MM.1S (cell line): ENCODE data around the gene PTPRN2.

ENCODE experiments used
- DNase-seq: peaks from one replicate; pipeline ENCODE4 v3.0.0-alpha.2; 2015
- H2AFZ ChIP-seq: fragments of 300-600 bp; sonication (generic); 2 replicates; pipeline ENCODE4 v1.6.0; 2016; ENCODE audit warnings: antibody characterized with exemption, low read length
- H3F3A ChIP-seq: fragments of 300-600 bp; sonication (generic); 2 replicates; pipeline ENCODE4 v1.6.1; 2016; ENCODE audit warnings: mild to moderate bottlenecking, antibody characterized with exemption, low read length, moderate library complexity, mixed read lengths; ENCODE audit not compliant: insufficient read depth
- H3K27ac ChIP-seq: fragments of 300-600 bp; sonication (generic); 2 replicates; pipeline ENCODE4 v1.5.1; 2016; ENCODE audit warnings: mild to moderate bottlenecking, low read length
- H3K27me3 ChIP-seq: fragments of 300-600 bp; sonication (generic); replicated peaks from 2 replicates; pipeline ENCODE4 v1.6.0; 2016; ENCODE audit warnings: low read length; ENCODE audit not compliant: insufficient read depth
- H3K36me3 ChIP-seq: fragments of 300-600 bp; sonication (generic); replicated peaks from 2 replicates; pipeline ENCODE4 v1.6.1; 2016; ENCODE audit warnings: mild to moderate bottlenecking, low read length, mixed read lengths; ENCODE audit not compliant: insufficient read depth
- H3K4me1 ChIP-seq: fragments of 300-600 bp; sonication (generic); 2 replicates; pipeline ENCODE4 v1.6.1; 2016; ENCODE audit warnings: low read length, mixed read lengths
- H3K4me2 ChIP-seq: fragments of 300-600 bp; sonication (generic); 2 replicates; pipeline ENCODE4 v1.6.0; 2016; ENCODE audit warnings: low read depth, low read length
- H3K4me3 ChIP-seq: fragments of 300-600 bp; sonication (generic); 2 replicates; pipeline ENCODE4 v1.5.1; 2016; ENCODE audit warnings: low read length, mixed read lengths
- H3K79me2 ChIP-seq: fragments of 300-600 bp; sonication (generic); 2 replicates; pipeline ENCODE4 v1.6.1; 2016; ENCODE audit warnings: mixed run types, low read length, mixed read lengths
- H3K9ac ChIP-seq: fragments of 300-600 bp; sonication (generic); 2 replicates; pipeline ENCODE4 v1.6.1; 2016; ENCODE audit warnings: low read length, mixed read lengths
- H3K9me2 ChIP-seq: fragments of 300-600 bp; sonication (generic); replicated peaks from 2 replicates; pipeline ENCODE4 v1.6.1; 2016; ENCODE audit warnings: mild to moderate bottlenecking, low read length, mixed read lengths; ENCODE audit not compliant: insufficient read depth
- H3K9me3 ChIP-seq: fragments of 300-600 bp; sonication (generic); replicated peaks from 2 replicates; pipeline ENCODE4 v1.6.1; 2016; ENCODE audit warnings: mild to moderate bottlenecking, low read length, mixed read lengths; ENCODE audit not compliant: insufficient read depth
- H4K20me1 ChIP-seq: fragments of 300-600 bp; sonication (generic); 2 replicates; pipeline ENCODE4 v1.6.1; 2016; ENCODE audit warnings: mild to moderate bottlenecking, low read length, moderate library complexity, mixed read lengths; ENCODE audit not compliant: insufficient read depth
- EZH2 ChIP-seq: fragments of 300-600 bp; sonication (generic); optimal IDR thresholded peaks from 2 replicates; pipeline ENCODE3; 2017; ENCODE audit warnings: low read depth, mild to moderate bottlenecking, antibody characterized with exemption, low read length, mixed read lengths
- EZH2phosphoT487 ChIP-seq: fragments of 300-600 bp; sonication (generic); IDR thresholded peaks from 2 replicates; pipeline ENCODE4 v1.6.1; 2018; ENCODE audit warnings: antibody characterized with exemption, low read length
- TF ChIP-seq, protein P1 (sequence below): fragments of 300-600 bp; sonication (generic); IDR thresholded peaks from 2 replicates; pipeline ENCODE4 v1.5.1; 2016; ENCODE audit warnings: antibody characterized with exemption, low read length, mixed read lengths

PTPRN2 gene

DNA sequence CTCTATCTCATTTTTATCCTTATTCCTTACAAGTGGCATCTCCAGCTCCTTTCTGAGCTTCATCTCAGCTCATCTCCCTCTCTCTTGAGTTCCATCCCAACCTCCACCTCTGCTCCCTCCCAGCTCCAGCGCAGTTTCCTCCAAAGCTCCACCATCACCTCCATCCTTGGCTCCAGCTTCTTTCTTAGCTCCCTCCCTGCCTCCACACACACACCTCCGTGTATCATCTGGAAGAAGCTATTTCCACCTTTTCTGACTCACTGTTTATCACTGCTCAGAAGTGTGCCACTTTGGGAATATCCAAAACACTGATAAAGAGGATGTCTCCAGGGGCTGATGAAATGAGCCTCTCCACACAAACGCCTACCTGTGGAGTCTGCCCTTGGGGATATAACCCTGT is 481.4 kb downstream of the PTPRN2 start:
- TF ChIP-seq EZH2 (no peak), EZH2phosphoT487 (no peak)
- TF ChIP-seq, protein P1, sequence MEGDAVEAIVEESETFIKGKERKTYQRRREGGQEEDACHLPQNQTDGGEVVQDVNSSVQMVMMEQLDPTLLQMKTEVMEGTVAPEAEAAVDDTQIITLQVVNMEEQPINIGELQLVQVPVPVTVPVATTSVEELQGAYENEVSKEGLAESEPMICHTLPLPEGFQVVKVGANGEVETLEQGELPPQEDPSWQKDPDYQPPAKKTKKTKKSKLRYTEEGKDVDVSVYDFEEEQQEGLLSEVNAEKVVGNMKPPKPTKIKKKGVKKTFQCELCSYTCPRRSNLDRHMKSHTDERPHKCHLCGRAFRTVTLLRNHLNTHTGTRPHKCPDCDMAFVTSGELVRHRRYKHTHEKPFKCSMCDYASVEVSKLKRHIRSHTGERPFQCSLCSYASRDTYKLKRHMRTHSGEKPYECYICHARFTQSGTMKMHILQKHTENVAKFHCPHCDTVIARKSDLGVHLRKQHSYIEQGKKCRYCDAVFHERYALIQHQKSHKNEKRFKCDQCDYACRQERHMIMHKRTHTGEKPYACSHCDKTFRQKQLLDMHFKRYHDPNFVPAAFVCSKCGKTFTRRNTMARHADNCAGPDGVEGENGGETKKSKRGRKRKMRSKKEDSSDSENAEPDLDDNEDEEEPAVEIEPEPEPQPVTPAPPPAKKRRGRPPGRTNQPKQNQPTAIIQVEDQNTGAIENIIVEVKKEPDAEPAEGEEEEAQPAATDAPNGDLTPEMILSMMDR: no peak
- no peak overlapping the region for H3K4me3 ChIP-seq
- peaks cover 4% of the 10 kb centered on the region; the same call in 1 of the 2 replicates for H3K27me3 ChIP-seq
- H2AFZ ChIP-seq: no peak overlapping the region
- no peaks in the 10 kb centered on the region for H3K36me3 ChIP-seq
- H3K27ac ChIP-seq: no peak overlapping the region
- peaks cover 10% of the 10 kb centered on the region for H3K4me1 ChIP-seq
- H3K4me2 ChIP-seq: no peak overlapping the region
- 0 out of 2 replicates have a peak, but pooled peaks cover 3% of the 10 kb centered on the region for H3K79me2 ChIP-seq
- no peaks in the 10 kb centered on the region; the same call in 1 of the 2 replicates for H3F3A ChIP-seq
- H3K9me2 ChIP-seq: no peaks in the 10 kb centered on the region
- no peak for DNase-seq
- no peaks in the 10 kb centered on the region for H4K20me1 ChIP-seq
- no peak overlapping the region for H3K9ac ChIP-seq
- no peaks in the 10 kb centered on the region for H3K9me3 ChIP-seq

DNA sequence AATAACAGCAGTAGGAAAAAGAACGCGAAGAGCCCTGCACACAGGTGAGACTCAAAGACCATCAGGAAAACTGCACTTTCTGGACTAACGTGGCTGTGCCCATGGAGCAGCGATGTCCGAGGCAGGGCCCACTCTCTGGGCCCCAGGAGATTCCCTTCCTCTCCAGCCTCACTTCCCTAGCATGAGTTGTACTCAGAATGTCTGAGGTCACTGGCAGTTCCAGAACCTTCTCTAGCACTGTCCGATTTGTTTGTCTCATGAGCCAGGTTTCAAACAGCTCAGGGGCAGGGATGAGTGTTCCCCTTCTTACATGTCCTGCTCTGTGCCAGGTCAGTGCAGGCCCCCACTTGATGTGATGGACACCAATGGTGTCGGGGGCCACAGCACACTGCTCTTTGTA is 484.2 kb downstream of the PTPRN2 start:
- no peaks in the 10 kb centered on the region for H3K9me2 ChIP-seq
- peaks cover 5% of the 10 kb centered on the region for H3K27me3 ChIP-seq
- TF ChIP-seq EZH2phosphoT487: no peak
- TF ChIP-seq, protein P1: no peak
- TF ChIP-seq EZH2: no peak
- H3K9me3 ChIP-seq: no peaks in the 10 kb centered on the region
- H3K36me3 ChIP-seq: no peaks in the 10 kb centered on the region
- no peaks in the 10 kb centered on the region for H3K79me2 ChIP-seq
- H3K4me1 ChIP-seq: no peaks in the 10 kb centered on the region
- no peak overlapping the region for H3K27ac ChIP-seq
- H3K9ac ChIP-seq: no peak overlapping the region
- H3K4me2 ChIP-seq: no peak overlapping the region
- H4K20me1 ChIP-seq: no peaks in the 10 kb centered on the region
- H3F3A ChIP-seq: no peaks in the 10 kb centered on the region
- no peak overlapping the region for H3K4me3 ChIP-seq
- no peak for DNase-seq
- no peak overlapping the region for H2AFZ ChIP-seq

DNA sequence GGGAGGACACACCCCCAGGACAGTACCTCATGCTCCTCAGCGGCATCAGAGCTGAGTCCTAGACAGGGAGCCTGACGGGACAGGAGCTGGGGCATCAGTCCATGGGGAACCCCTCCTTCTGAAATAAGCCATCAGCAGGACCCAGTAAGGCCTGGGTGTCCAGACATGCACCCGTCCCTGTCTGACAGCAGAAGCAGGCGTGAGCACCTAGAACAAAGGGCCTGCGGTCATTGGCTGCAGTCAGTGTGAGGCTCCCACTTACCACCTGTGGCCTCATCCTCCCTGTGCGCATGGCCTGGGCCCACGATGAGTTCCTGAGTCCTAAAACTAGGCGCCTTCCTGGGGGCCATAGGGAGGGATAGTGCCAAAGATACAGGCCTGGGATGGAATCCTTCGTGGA is 484.7 kb downstream of the PTPRN2 start:
- Histone ChIP-seq H4K20me1 (no peaks in the 10 kb centered on the region), H3K9me2 (no peaks in the 10 kb centered on the region), H3K4me2 (no peak overlapping the region), H3K36me3 (no peaks in the 10 kb centered on the region), H3K79me2 (no peaks in the 10 kb centered on the region), H3K27ac (no peak overlapping the region), H3K27me3 (peaks cover 9% of the 10 kb centered on the region), H3K9me3 (no peaks in the 10 kb centered on the region), H3F3A (no peaks in the 10 kb centered on the region), H3K4me3 (no peak overlapping the region), H2AFZ (no peak overlapping the region), H3K4me1 (no peaks in the 10 kb centered on the region), H3K9ac (no peak overlapping the region)
- no peak for TF ChIP-seq EZH2
- no peak for DNase-seq

DNA sequence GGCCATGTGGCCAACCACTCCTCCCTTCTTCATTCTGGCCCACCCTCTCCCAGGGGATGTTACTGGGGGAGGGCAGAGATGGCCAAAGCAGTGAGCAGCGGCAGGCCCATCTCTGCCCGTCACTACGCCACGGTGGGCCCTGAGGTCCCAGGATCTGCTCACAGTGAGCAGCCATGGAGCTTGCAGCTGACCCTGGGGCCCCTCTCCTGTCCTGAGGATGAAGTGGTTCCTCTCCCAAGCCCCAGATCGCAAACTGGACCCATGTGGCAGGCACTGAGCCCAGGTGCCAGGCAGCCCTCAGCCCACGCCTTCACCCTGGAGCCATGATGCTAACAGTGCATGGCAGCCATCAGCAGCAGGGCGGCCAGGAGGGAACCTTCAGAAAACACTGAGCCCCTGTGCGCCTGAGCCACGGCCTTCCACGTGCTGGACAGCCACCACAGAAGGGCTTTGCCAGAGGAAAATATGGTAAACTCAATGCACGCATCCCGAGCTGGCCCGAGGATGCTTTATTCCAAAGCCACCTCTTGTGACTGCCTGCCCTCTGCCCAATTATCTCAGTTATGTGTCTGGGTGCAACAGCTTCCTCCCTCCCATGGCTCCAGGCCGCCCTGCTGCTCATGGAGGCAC is 485.7 kb downstream of the PTPRN2 start:
- no peak for DNase-seq
- no peak overlapping the region for H3K27ac ChIP-seq
- H2AFZ ChIP-seq: no peak overlapping the region
- H3K9ac ChIP-seq: no peak overlapping the region
- H3K4me1 ChIP-seq: no peaks in the 10 kb centered on the region
- no peaks in the 10 kb centered on the region for H3K9me3 ChIP-seq
- no peaks in the 10 kb centered on the region for H3K36me3 ChIP-seq
- H3K9me2 ChIP-seq: no peaks in the 10 kb centered on the region
- peaks cover 16% of the 10 kb centered on the region for H3K27me3 ChIP-seq
- no peaks in the 10 kb centered on the region for H3K79me2 ChIP-seq
- no peak overlapping the region for H3K4me2 ChIP-seq
- no peaks in the 10 kb centered on the region for H4K20me1 ChIP-seq
- no peaks in the 10 kb centered on the region for H3F3A ChIP-seq
- H3K4me3 ChIP-seq: no peak overlapping the region
- TF ChIP-seq EZH2 (no peak), EZH2phosphoT487 (no peak)
- TF ChIP-seq, protein P1: no peak
